ENCODE measurements around the gene CDHR4.

DNA sequence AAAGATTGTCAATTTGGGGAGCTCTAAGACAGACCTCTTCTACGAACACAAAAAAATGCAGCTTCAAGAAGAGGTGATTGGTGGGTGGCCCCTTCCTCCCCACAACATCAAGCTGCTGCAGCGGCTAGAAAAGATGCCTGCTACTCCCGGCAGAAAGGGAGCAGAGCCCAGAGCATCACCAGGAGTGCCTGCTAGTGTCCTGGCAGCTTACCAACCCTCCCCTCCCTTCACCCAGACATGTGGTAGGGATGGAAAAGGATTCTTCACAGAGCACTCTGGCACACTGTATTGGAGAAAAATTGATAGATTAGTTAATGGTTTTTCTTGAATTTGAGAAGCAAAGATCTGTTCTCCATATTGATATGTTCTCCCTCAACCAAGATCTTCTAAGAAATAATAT lies 24.1 kb downstream of the CDHR4 start:
- TF ChIP-seq, protein P1, sequence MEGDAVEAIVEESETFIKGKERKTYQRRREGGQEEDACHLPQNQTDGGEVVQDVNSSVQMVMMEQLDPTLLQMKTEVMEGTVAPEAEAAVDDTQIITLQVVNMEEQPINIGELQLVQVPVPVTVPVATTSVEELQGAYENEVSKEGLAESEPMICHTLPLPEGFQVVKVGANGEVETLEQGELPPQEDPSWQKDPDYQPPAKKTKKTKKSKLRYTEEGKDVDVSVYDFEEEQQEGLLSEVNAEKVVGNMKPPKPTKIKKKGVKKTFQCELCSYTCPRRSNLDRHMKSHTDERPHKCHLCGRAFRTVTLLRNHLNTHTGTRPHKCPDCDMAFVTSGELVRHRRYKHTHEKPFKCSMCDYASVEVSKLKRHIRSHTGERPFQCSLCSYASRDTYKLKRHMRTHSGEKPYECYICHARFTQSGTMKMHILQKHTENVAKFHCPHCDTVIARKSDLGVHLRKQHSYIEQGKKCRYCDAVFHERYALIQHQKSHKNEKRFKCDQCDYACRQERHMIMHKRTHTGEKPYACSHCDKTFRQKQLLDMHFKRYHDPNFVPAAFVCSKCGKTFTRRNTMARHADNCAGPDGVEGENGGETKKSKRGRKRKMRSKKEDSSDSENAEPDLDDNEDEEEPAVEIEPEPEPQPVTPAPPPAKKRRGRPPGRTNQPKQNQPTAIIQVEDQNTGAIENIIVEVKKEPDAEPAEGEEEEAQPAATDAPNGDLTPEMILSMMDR (IDR thresholded peaks at IDR 0.05) = no peak
- no peak for TF ChIP-seq EZH2 (IDR thresholded peaks at IDR 0.05; ENCODE audit: borderline replicate concordance, insufficient read depth, low read depth, low read length, poor library complexity, severe bottlenecking)

Measured in B cell (primary cell).